Left ventricle myocardium superior (tissue), 1 donor: Measurements from ENCODE around the gene NAP1L3. TPM values are rescaled to one million over a fixed set of nuclear protein-coding genes. Genes with fewer than 3 reads are reported as not detected.

Source experiments
- ATAC-seq: fragments of 200-7000 bp; cut with Tn5 transposase; one replicate; pipeline ENCODE4 v1.9.1; 2020; ENCODE audit warnings: mild to moderate bottlenecking, moderate library complexity
- DNase-seq: peaks from one replicate; pipeline ENCODE4 v3.0.0-alpha.2; 2020
- intact Hi-C: fragments of 100-400 bp; cut with micrococcal nuclease; formaldehyde crosslinking; loops from one replicate; pipeline ENCODE4 v1.11.0; 2022
- long read RNA-seq: library from polyadenylated mRNA; unstranded; transcript quantifications from one replicate; pipeline ENCODE4 v2.0.0, GENCODE V29; 2021
- total RNA-seq: library from RNA; stranded (reverse); fragmentation: NEBNext Ultra II Directional; extraction: Animal tissue kit (Norgen Biotek cat#: 25700); gene quantifications from one replicate; pipeline ENCODE4 v1.2.1, GENCODE V29; 2021
- donor health status: DM: no; HTN: yes; CAD: no; lungs with severe emphysema.

NAP1L3 gene
- 0.50 TPM for total RNA-seq
- long read RNA-seq = 0 reads

GRCh38 chrX:93673056-93673868, at the start of gene NAP1L3:
NAP1L3 (minus strand) TSS chrX:93673578; CDS start chrX:93673304, 274 bp downstream.
- ATAC-seq = peak; percentile 98
- peak; percentile 59 for DNase-seq
- intact Hi-C loops = no loop called here

GRCh38 chrX:93711076-93711475, 37.7 kb upstream of the NAP1L3 start:
- intact Hi-C loops = no loop called here
- DNase-seq = no peak
- no peak for ATAC-seq

GRCh38 chrX:93703701-93704100, 30.3 kb upstream of the NAP1L3 start:
- DNase-seq (no peak), ATAC-seq (no peak)
- intact Hi-C loops = no loop called here

GRCh38 chrX:93695981-93696380, 22.6 kb upstream of the NAP1L3 start:
- DNase-seq (no peak), ATAC-seq (no peak)
- intact Hi-C loops = no loop called here

- DNase-seq (no peak), ATAC-seq (peak; percentile 70)
- intact Hi-C loops = no loop called here
These were observed 492 bp upstream of the NAP1L3 start, which contains the start of gene FAM133A for GRCh38 chrX:93673869-93674271. FAM133A (plus strand) TSS chrX:93674206; CDS start chrX:93709420, 35,214 bp downstream.

- no peak for DNase-seq
- ATAC-seq = no peak
- intact Hi-C loops = no loop called here
These were observed 12.8 kb downstream of the NAP1L3 start for GRCh38 chrX:93660575-93660974.

GRCh38 chrX:93649381-93649780, 24.0 kb downstream of the NAP1L3 start:
- ATAC-seq (no peak), DNase-seq (no peak)
- intact Hi-C loops = no loop called here

- intact Hi-C loops = no loop called here
- DNase-seq = no peak
- no peak for ATAC-seq
These were observed 35.8 kb downstream of the NAP1L3 start for GRCh38 chrX:93637591-93637990.

Other genes starting within 250 kb of the NAP1L3 start
- not detected for gene FAM133A, start 628 bp upstream of the NAP1L3 start, total RNA-seq